Keratinocyte (primary cell): ENCODE data around the gene VAMP8. TPM values are rescaled to one million over a fixed set of nuclear protein-coding genes. Genes with fewer than 3 reads are reported as not detected.
A peak's percentile ranks its signal among the peaks of the same experiment; 100 is the strongest.
"Not testable (repeated sequence)": the region's sequence is repeated elsewhere in the genome, so short reads cannot be mapped to it uniquely, and the experiment has no call there.

Source experiments
- DNase-seq: peaks from one replicate; pipeline ENCODE4 v3.0.0-alpha.2; 2011; ENCODE audit warnings: low read depth, missing footprints, low spot score
- FAIRE-seq: peaks from 2 replicates; lab custom pipeline; 2011; peaks lifted over from hg19 to GRCh38; lab: Jason Lieb, UNC
- H2AFZ ChIP-seq: 2 replicates; pipeline ENCODE4 v1.6.0; 2012; ENCODE audit warnings: low read length, control low read depth, inconsistent platforms; ENCODE audit not compliant: control insufficient read depth
- H3K27ac ChIP-seq: 2 replicates; pipeline ENCODE4 v1.5.1; 2011; ENCODE audit warnings: low read length; ENCODE audit not compliant: control insufficient read depth, insufficient read depth
- H3K27me3 ChIP-seq: 3 replicates; pipeline ENCODE4 v1.6.0; 2011; ENCODE audit warnings: low read length; ENCODE audit not compliant: control insufficient read depth, insufficient read depth; ENCODE audit errors: extremely low read depth
- H3K36me3 ChIP-seq, 2 experiments: 2 replicates in 1 of 2; 3 replicates in 1 of 2; pipeline ENCODE4 v1.5.1; 2011; ENCODE audit warnings: low read length in 2 of 2, mild to moderate bottlenecking in 1 of 2; ENCODE audit not compliant: control insufficient read depth in 2 of 2, insufficient read depth in 2 of 2; ENCODE audit errors: extremely low read depth in 1 of 2
- H3K4me1 ChIP-seq: 3 replicates; pipeline ENCODE4 v1.5.1; 2011; ENCODE audit warnings: low read length; ENCODE audit not compliant: control insufficient read depth, insufficient read depth; ENCODE audit errors: extremely low read depth
- H3K4me2 ChIP-seq: 3 replicates; pipeline ENCODE4 v1.6.0; 2011; ENCODE audit warnings: low read depth, low read length; ENCODE audit not compliant: control insufficient read depth, insufficient read depth; ENCODE audit errors: extremely low read depth
- H3K4me3 ChIP-seq, 3 experiments: fragments of 200-600 bp in 1 of 3; sonication (generic) in 1 of 3; 2 replicates in 2 of 3; 3 replicates in 1 of 3; pipeline ENCODE4 v1.5.1; 2011 to 2016; ENCODE audit warnings: low read length in 3 of 3, mild to moderate bottlenecking in 3 of 3, control low read depth in 2 of 3, inconsistent platforms in 1 of 3, low read depth in 1 of 3, mixed read lengths in 1 of 3, mixed run types in 1 of 3, moderate library complexity in 1 of 3; ENCODE audit not compliant: control insufficient read depth in 2 of 3, insufficient read depth in 2 of 3; ENCODE audit errors: extremely low read depth in 1 of 3
- H3K79me2 ChIP-seq: 2 replicates; pipeline ENCODE4 v1.6.0; 2012; ENCODE audit warnings: low read length; ENCODE audit not compliant: control insufficient read depth, insufficient read depth
- H3K9ac ChIP-seq: 3 replicates; pipeline ENCODE4 v1.6.0; 2011; ENCODE audit warnings: low read length; ENCODE audit not compliant: control insufficient read depth, insufficient read depth; ENCODE audit errors: extremely low read depth
- H3K9me1 ChIP-seq: 3 replicates; pipeline ENCODE4 v1.6.0; 2011; ENCODE audit warnings: low read length; ENCODE audit not compliant: control insufficient read depth, insufficient read depth; ENCODE audit errors: extremely low read depth
- H3K9me3 ChIP-seq: 2 replicates; pipeline ENCODE4 v1.5.1; 2012; ENCODE audit warnings: low read depth, low read length; ENCODE audit not compliant: control insufficient read depth
- H4K20me1 ChIP-seq: 3 replicates; pipeline ENCODE4 v1.6.0; 2011; ENCODE audit warnings: low read length; ENCODE audit not compliant: control insufficient read depth, insufficient read depth; ENCODE audit errors: extremely low read depth
- CTCF ChIP-seq, 3 experiments: IDR thresholded peaks in 1 of 3; conservative IDR thresholded peaks in 1 of 3; optimal IDR thresholded peaks in 1 of 3; 2 replicates in 2 of 3; 3 replicates in 1 of 3; pipeline versions ENCODE3 to v1.5.1; 2011; ENCODE audit warnings: low read length in 3 of 3, mild to moderate bottlenecking in 3 of 3, moderate library complexity in 2 of 3, control low read depth in 1 of 3, inconsistent platforms in 1 of 3; ENCODE audit not compliant: insufficient read depth in 2 of 3; ENCODE audit errors: extremely low read depth in 1 of 3
- EZH2 ChIP-seq: IDR thresholded peaks from one replicate; pipeline ENCODE4 v1.6.1; 2012; ENCODE audit warnings: inconsistent platforms, mild to moderate bottlenecking, low read length, moderate library complexity
- dilution Hi-C: fragments of 300-500 bp; cut with MboI; formaldehyde crosslinking; loops from one replicate; pipeline ENCODE4 v1.7.0; 2020; ENCODE audit warnings: low sequenced_read_pairs; ENCODE audit not compliant: extremely low pct_ligation_motif_present
- polyA plus RNA-seq, 5 experiments: library from polyadenylated mRNA; depleted of rRNA in 3 of 5; stranded (reverse) in 3 of 5; stranded (forward) in 1 of 5; unstranded in 1 of 5; fragments of >200 nt; gene quantifications; 1 replicate in 1 of 5; 2 replicates in 3 of 5; 3 replicates in 1 of 5; pipeline versions ENCODE4 v1.2.1 to v1.2.3, GENCODE V29; 2011 to 2012; ENCODE audit warnings: missing spikeins in 2 of 5, low read depth in 1 of 5, low replicate concordance in 1 of 5

Gene VAMP8
- polyA plus RNA-seq, 1 donor (not counting 4 experiments of a cell fraction or from before 2014, with no cell fraction given): 385 TPM

- Histone ChIP-seq H3K79me2 (peaks cover 42% of the 10 kb centered on the region), H2AFZ (no peak overlapping the region), H4K20me1 (no peaks in the 10 kb centered on the region), H3K4me3 (no peak overlapping the region), H3K4me1 (peaks cover 12% of the 10 kb centered on the region), H3K36me3 (peaks cover 1 to 11% of the 10 kb centered on the region in 2 experiments), H3K9me1 (no peaks in the 10 kb centered on the region), H3K9ac (no peak overlapping the region), H3K4me2 (no peak overlapping the region), H3K9me3 (no peaks in the 10 kb centered on the region), H3K27ac (no peak overlapping the region), H3K27me3 (no peaks in the 10 kb centered on the region)
- dilution Hi-C loops: no loop called here
- FAIRE-seq: no peak
- DNase-seq: no peak
- no peak for TF ChIP-seq EZH2
Observed at GRCh38 chr2:85613717-85614515, 36.5 kb downstream of the VAMP8 start.

- DNase-seq, H3K27ac ChIP-seq, dilution Hi-C loops, H3K9ac ChIP-seq, H3K4me2 ChIP-seq, H3K9me1 ChIP-seq, FAIRE-seq, H4K20me1 ChIP-seq, H3K9me3 ChIP-seq, H2AFZ ChIP-seq, H3K27me3 ChIP-seq, H3K4me3 ChIP-seq: not testable (repeated sequence)
- peaks cover 47% of the 10 kb centered on the region for H3K79me2 ChIP-seq
- H3K36me3 ChIP-seq: peaks cover 0 to 11% of the 10 kb centered on the region in 2 experiments
- H3K4me1 ChIP-seq: peaks cover 18% of the 10 kb centered on the region
Observed at GRCh38 chr2:85614757-85615156, 37.4 kb downstream of the VAMP8 start.

- Histone ChIP-seq H3K79me2 (peaks cover 46% of the 10 kb centered on the region), H3K9ac (no peak overlapping the region), H3K27ac (no peak overlapping the region), H4K20me1 (no peaks in the 10 kb centered on the region), H3K4me1 (peaks cover 18% of the 10 kb centered on the region), H3K27me3 (no peaks in the 10 kb centered on the region), H3K9me1 (no peaks in the 10 kb centered on the region), H3K36me3 (peaks cover 0 to 11% of the 10 kb centered on the region in 2 experiments), H3K4me2 (no peak overlapping the region), H3K9me3 (no peaks in the 10 kb centered on the region), H2AFZ (no peak overlapping the region), H3K4me3 (no peak overlapping the region)
- FAIRE-seq (no peak), DNase-seq (no peak)
- dilution Hi-C loops: no loop called here
- TF ChIP-seq EZH2 (no peak), CTCF (optimal IDR thresholded peaks at IDR 0.05 in 1 of 3, IDR thresholded peaks at IDR 0.05 in 1 of 3, conservative IDR thresholded peaks at IDR 0.05 in 1 of 3; ENCODE audit: extremely low read depth in 1 of 3, insufficient read depth in 2 of 3, low read length in 3 of 3) (no peak)
Observed at GRCh38 chr2:85615413-85615728, 38.0 kb downstream of the VAMP8 start.

- FAIRE-seq, H3K9ac ChIP-seq, H3K9me1 ChIP-seq, DNase-seq, H4K20me1 ChIP-seq, H3K27me3 ChIP-seq, H3K4me3 ChIP-seq, H2AFZ ChIP-seq, H3K27ac ChIP-seq, H3K9me3 ChIP-seq, dilution Hi-C loops: not testable (repeated sequence)
- Histone ChIP-seq H3K79me2 (peaks cover 43% of the 10 kb centered on the region), H3K36me3 (peaks cover 5 to 18% of the 10 kb centered on the region in 2 experiments), H3K4me2 (peak overlapping the region; percentile 81), H3K4me1 (peaks cover 16% of the 10 kb centered on the region)
Observed at GRCh38 chr2:85617723-85618122, 40.3 kb downstream of the VAMP8 start.
